GM21528 (cell line): ENCODE measurements around the gene FOXD3.

Experiments
- ATAC-seq: cut with Tn5 transposase; IDR thresholded peaks from one replicate; pipeline ENCODE4 v1.9.1; 2021; ENCODE audit warnings: mild to moderate bottlenecking, moderate library complexity; ENCODE audit not compliant: unreplicated experiment, low FRiP score

The FOXD3 gene

DNA sequence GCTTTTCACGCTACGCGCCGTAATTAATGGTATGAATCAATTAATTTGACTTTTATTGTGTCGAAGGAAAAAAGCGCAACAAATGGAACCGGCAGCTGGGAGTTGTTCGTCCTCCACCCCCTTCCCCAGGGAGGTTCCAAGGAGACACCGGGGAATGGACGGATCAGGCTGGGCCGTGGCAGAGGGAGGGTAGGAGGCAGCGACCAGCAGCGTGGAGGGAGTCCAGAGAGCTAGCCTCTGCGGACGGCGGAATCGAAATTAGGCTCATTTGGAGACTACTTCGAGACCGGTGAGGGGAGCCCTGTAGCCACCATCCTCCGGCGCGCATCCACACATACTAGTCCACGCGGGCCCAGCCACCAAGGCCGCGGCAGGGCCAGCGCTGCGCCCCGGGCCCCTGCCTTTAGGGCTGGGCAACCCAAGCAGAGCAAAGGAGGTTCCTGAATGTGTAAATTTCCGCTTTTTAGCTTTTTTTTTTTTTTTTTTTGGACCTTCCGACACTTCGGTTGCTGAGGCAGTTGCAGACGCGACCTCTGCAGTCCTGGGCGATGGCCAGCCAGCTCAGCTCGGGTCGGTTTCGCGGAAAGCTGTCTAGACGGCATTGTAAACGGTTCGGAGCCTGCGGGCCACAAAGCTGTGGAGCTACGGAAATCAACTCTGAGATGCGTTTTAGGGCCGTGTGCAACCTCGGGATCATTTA, 2.2 kb upstream of the FOXD3 start:
- no peak for ATAC-seq

DNA sequence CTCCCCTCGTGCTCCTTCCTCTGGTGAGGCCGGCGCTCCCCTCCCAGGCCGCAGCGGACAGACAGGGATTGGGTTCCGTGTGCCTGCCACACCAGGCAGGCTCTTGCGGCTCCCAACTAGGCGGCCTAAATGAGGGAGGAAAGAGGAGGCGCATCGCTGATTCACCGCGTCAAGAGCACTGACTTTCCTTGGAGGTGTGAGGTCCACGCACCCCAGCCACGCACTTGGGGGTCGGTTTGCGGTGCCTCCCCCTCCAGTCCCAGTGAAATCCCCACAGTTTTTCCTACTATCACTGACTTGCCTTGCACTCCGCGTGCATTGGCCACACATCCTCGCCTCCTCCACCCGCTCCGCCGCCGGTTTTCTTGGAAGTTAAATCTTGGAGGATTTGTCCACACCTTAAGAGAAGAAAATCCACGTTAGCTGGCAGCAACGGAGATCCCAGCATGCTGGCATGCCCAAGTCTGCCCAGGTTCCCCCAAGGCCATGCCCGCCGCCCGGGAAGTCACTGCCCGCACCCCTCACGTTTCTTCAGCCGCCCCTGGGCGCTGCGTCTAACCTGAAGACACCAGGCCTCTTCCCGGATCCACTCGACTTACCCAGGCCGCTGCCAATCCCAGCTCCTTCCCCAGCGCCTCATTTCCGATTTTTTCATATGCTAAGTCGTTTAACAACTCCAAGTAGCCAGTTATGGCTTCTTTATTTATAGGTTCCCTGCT, 1.1 kb upstream of the FOXD3 start:
- ATAC-seq: no peak

DNA sequence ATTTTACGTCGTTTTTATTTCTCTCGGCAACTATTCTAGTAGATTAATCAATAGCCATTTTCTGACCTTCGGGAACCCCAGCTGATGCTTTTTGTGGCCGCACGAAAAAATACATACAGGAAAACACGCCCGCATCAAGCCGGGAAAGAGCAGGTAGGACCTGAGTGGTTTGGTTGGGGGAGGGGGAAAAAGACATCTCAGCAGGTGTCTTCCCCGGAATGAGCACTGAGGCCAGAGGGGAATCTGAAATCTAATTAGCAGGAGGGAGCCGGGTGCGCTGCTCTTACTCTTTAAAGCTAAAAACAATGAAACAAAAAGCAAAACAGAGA, 618 bp upstream of the FOXD3 start:
- no peak for ATAC-seq

DNA sequence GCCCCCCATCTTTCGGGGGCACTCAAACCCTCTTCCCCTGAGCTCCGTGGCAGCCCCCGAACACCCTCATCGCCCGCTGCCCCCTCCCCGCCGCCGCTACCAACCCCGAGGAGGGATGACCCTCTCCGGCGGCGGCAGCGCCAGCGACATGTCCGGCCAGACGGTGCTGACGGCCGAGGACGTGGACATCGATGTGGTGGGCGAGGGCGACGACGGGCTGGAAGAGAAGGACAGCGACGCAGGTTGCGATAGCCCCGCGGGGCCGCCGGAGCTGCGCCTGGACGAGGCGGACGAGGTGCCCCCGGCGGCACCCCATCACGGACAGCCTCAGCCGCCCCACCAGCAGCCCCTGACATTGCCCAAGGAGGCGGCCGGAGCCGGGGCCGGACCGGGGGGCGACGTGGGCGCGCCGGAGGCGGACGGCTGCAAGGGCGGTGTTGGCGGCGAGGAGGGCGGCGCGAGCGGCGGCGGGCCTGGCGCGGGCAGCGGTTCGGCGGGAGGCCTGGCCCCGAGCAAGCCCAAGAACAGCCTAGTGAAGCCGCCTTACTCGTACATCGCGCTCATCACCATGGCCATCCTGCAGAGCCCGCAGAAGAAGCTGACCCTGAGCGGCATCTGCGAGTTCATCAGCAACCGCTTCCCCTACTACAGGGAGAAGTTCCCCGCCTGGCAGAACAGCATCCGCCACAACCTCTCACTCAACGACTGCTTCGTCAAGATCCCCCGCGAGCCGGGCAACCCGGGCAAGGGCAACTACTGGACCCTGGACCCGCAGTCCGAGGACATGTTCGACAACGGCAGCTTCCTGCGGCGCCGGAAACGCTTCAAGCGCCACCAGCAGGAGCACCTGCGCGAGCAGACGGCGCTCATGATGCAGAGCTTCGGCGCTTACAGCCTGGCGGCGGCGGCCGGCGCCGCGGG, 837 bp downstream of the FOXD3 start:
- no peak for ATAC-seq

DNA sequence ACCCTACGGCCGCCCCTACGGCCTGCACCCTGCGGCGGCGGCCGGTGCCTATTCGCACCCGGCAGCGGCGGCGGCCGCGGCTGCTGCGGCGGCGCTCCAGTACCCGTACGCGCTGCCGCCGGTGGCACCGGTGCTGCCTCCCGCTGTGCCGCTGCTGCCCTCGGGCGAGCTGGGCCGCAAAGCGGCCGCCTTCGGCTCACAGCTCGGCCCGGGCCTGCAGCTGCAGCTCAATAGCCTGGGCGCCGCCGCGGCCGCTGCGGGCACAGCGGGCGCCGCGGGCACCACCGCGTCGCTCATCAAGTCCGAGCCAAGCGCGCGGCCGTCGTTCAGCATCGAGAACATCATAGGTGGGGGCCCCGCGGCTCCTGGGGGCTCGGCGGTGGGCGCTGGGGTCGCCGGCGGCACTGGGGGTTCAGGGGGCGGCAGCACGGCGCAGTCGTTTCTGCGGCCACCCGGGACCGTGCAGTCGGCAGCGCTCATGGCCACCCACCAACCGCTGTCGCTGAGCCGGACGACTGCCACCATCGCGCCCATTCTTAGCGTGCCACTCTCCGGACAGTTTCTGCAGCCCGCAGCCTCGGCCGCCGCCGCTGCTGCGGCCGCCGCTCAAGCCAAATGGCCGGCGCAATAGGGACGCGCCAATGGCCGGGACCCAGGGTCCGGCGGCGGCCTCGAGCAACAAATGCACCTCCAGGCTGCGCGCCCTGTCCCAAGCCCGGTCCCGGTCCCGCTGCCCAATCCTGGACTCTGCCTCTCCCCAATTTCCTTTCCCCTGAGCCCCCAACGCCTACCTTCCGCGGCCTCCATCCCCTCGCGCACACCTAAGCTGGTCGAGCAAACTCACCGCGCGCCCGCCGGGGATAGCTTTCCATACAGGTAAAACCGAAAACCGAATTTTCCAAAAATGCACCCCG, 1.8 kb downstream of the FOXD3 start:
- no peak for ATAC-seq

DNA sequence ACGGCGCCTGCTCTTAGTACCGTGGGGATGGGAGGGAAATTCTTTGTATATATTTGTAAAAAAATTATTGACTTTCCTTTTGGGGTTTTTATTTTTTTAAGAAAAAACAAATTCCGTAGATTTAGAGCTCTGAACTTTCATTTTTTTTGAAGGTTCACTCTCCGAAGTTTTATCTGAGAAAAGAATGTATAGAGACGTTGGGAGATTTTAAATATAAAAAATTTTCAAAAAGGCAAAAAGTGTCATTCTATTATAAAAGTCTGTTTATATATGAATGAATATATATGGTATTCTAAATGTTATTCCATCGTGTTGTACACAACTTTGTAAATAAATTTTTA, 2.4 kb downstream of the FOXD3 start:
- ATAC-seq: no peak

DNA sequence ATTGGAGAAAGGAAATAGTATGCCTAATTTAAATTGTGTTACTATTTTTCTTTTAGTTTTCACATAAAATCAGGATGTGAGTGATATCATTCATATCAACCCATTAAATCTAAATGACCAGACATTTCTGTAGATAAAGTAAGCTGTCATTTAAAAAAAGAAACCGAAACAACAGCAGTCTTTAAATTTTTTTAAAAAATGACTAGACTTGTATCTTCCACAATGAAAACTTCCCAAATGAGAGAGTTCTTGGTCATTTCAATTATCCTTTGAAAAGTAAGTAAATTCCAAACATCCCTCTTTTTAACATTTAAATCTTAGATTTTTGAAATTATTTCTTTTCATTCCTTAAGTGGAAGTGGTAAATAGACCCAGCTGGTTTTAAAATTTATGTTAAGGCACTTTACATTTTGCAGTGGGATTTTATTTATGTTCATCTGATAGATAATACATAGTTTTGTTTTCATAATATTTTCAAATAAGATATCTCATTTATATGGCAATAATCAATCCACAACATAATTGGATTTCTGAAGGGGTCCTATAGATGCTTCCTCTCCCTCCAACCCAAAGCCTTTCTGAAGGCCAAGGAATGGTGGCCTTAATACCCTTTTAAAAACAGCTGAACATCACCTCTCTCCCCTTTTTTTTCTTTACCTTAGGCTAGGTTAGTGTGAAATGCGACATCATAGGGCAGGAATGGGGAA, 3.1 kb downstream of the FOXD3 start:
- no peak for ATAC-seq

DNA sequence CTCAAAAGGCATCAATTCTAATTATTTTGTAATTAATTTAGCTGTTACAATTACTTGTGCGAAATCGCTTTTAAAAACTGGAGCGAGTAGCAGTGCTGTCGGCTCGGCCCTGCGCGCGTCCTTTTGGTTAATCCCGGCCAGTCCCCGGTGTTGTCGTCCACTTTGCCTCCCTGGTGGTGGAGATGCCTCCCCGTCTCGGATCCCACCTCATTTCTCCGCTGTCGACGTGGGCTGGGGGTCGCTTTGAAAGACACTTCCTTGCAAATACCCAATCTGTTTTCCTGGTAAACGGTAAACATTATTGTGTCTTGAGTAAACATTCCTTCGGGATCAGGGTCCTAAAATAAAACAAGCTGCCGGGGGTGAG, 3.7 kb downstream of the FOXD3 start:
- ATAC-seq: no peak

DNA sequence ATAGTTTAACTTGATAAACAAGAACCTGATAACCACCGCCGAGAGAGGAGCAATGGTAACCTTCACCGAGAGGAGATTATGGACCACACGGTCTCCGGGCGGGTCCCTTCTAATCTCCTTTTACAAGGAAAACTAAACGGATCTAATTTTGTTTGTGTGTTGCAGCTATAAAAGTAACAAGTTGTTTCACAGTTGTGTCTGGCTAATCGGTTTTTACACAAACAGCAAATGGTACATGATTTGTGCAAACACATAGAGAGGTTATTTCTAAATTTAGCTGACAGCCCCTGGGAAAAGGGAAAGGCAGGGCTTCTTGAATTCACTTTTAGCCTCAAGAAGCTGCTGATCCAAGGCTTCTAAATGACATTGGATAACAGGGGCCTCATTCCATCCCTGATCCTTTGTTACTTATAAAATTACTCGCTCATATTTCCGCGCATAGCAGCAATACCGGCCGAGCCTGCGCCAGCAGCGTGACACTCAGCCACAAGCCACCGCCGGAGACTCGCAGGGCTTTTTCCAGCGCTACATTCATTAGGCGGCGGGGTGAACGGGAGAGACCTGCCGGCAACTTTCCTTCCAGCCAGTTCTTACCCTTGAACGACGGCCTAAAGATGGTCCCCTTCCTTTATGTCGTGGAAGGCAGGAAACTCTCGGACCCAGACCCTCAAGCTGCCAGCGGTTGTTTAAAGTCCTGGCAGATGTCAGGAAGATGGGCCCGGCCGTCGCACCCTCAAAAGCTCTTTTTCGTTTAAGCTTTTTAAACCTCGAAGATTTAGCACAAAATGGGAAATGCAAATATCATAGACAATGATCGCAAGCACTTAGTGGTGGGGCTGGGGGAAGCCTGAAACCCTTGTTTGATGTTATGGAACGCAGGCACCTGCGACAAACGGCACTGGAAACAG, 4.4 kb downstream of the FOXD3 start:
- no peak for ATAC-seq

DNA sequence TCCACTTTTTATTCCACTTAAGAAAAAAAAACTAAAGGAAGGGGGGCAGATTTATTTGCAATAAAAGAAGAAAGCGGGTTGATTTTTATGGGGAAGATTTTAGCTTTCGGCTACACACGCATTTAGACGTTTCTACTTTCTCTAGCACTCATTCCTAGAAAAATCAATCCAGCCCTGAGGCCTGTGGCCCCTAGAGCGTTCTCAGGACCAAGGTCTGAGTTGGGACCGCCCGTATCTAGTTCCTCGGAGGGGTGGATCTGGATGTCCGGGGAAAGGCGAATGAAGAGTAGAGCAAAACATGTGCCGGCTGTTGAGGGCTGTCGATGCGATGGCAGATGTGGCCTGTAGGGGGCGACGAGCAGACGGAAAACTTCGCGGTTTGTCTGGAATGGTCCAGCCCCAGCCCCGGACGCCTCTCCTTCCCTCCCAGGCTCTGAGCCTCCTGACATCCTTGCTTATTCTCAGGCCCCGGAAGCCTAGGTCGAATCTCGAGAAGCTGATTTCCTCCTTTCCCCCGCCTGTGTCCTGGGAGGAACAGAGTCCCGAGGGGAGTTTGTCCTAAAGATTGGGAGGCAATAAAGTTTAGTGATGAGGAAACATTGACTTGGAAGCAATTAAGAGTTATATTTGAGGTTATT, 5.2 kb downstream of the FOXD3 start:
- peak; percentile 69 for ATAC-seq

DNA sequence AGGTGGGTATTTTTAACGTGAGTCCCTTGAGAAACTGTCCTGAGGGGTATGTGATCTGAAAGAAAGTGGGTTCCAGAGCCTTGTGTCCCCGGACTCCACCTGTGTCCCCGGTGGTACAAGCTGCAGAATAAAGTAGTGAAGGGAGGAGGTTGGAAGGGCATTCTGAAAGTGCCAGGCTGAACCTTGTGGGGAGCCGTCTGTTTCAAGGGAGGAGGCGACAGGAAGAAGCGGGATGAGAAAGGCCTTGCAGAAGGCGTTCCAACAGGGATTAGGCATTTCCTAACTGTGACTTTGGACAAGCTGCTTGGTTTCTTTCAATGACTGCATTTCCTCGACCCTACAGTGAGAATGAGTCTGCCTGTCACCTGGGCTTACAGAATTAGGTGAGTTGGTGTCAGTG, 5.8 kb downstream of the FOXD3 start:
- ATAC-seq: no peak

DNA sequence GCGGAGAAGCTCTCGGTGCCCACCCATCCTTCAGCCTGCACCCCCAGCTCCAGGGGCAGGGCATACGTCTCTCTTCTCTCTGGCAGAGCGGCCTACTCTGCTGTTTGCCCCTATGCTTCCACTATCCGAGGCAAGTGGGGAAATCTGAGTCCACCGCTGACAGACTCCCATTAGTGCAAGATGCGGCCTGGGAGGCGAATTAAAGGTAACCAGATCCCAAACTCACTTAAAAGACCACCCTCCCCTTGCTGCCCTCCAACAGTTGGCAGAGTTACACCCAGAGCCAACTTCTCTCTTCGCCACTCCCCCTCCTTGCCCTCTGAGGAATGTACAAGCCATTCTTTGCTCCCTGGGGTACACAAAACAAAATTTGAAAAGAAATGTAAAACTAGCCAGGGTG, 6.4 kb downstream of the FOXD3 start:
- ATAC-seq: no peak

DNA sequence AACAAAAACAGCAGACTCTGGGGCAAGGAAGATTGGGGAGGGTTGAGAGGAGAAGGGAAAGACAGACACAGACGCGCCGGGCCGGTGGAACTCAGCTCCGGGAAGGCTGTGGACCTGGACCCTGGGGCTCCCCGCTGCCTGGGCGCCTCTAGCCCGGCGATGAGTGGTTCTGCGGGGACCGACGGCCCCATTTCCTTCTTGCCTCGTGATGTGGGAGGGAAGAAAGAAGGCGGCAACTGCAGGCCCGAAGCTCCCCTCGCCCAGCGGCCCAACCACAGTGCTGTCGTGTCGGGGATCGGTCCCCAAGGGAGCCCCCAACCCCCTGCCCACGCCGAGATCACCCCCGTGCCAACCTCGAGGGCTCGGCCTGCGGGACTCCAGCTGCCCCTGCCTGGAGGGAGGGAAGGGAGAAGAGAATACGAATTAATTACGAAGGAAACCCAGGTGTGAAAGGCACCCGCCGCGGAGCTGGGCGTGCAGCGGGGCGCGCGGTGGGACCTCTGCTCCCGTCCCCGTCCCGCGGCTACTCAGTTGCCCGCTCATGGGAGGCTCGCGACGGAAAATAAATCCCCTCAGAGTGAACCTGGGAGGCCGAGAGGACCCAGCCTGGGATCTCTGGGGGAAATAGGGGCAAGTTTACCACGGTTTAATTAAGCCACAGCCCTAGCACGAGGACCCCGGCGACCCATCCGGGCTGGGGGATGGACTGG, 7.4 kb downstream of the FOXD3 start:
- no peak for ATAC-seq

DNA sequence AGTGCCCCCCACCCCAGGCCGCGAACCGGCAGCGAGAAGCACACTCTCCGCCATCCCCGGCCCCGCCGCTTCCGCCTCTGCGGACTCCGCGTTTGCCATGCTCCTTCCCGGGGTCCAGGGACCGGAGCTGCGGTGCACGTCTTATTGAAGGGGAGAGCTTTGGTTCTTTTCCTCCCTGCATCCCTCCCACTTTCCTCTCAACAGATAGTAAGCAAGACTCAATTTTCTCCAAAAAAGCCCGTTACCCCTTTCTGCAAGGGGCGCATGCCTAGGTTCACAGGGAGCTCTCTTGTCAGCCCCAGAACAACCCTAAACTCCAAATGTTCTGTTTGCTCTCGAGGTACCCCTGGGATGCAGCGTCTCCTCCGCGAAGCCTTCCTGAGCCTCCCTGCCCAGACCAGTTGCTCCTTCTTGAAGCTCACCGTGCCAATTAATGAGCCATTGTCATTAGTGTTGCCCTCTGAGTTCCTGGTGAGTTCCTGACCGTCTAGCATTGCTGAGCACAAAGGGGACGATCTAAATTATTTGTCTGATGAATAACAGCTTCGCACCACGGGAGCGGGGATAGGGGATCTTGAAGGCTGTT, 8.1 kb downstream of the FOXD3 start:
- ATAC-seq: no peak

DNA sequence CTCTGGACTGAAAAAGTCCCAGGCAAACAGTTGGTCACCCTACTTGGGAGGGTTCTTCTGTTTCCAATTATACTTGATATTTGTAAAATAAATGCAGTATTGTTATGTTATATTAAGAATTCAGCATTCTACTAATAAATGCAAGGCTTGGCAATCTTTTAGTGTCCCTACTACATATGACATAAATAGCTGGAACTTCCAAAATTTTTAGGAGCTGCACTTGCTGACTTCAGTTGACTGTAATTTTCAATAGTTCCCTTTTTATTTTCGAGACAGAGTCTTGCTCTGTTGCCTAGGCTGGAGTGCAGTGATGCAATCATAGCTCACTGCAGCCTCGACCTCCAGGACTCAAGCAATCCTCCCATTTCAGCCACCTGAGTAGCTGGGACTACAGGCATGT, 20.0 kb downstream of the FOXD3 start:
- ATAC-seq: no peak

DNA sequence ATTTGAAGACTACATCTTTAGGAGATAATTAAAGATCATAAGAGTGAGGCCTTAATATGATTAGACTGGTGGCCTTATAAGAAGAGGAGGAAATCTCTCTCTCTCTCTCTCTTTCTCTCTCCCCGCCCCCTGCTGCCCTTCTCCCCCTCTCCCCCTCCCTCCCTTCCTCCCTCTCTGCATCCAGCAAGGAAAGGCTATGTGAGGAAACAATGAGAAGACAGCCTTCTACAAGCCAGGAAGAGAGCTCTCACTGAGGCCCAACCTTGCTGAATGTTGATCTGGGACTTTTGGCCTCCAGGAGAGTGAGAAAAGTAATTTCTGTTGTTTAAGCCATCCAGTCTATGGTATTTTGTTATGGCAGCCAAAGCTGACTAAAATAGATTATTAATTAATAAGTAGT, 21.6 kb downstream of the FOXD3 start:
- ATAC-seq: no peak

DNA sequence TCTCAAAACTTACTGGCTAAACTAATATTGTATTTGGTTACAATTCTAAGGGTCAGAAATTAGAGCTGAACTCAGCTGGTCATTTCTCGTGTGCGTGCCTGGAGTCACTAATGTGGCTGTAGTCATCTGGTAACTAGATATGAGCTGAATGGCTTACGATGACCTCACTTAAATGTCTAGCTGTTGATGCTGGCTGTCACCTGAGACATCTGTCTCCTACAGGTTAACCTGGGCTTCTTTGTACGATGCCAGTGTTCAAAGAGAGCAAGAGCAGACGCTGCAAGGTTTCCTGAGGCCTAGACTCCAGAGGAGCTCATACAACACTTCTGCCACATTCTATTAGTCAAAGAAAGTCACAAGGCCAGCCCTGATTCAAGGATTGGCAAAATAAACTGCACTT, 28.0 kb downstream of the FOXD3 start:
- no peak for ATAC-seq

DNA sequence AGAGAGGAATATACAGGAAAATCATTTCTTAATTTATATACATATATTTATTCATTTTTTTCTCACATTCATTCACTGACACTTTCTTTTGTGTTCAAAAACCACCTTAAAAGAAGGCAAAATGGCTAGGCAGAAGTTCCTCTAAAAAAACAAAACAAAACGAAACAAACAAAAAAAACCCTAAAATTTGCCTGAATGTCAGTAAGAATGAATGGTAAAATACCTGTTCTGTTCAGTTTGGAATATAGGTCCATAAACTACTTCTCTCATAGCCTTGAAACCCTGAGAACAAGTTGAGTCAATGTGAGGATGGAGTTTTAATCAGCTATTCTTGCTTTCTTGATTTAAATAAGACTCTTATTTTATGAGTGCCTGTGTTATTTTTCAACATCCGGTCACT, 30.4 kb downstream of the FOXD3 start:
- no peak for ATAC-seq
